K562 (cell line): ENCODE data around the gene SMC3. TPM values are rescaled to one million over a fixed set of nuclear protein-coding genes. Genes with fewer than 3 reads are reported as not detected.

Source experiments
- CREBBP ChIP-seq: IDR thresholded peaks from one replicate; pipeline ENCODE4 v1.6.1; 2012; ENCODE audit warnings: low read depth, mild to moderate bottlenecking, control low read depth, inconsistent platforms, low read length
- GTF2F1 ChIP-seq: IDR thresholded peaks from 2 replicates; pipeline ENCODE4 v1.6.1; 2011; ENCODE audit warnings: low read depth, low read length, improper control_type of control experiment
- HLTF ChIP-seq: fragments of 450-650 bp; IDR thresholded peaks from 2 replicates; pipeline ENCODE4 v1.6.1; 2016
- LCOR ChIP-seq: sonication (generic); formaldehyde crosslinking; IDR thresholded peaks from 2 replicates; pipeline ENCODE4 v1.8.0; 2022; ENCODE audit warnings: mild to moderate bottlenecking, missing genetic modification reagents
- MNT ChIP-seq, 2 experiments: fragments of 450-650 bp; conservative IDR thresholded peaks; 2 replicates each; pipeline ENCODE4 v1.6.1; 2017; ENCODE audit warnings: mild to moderate bottlenecking in 2 of 2, moderate library complexity in 2 of 2
- MTA2 ChIP-seq: fragments of 450-650 bp; IDR thresholded peaks from 2 replicates; pipeline ENCODE4 v1.6.1; 2016; ENCODE audit warnings: low read depth
- NCOR1 ChIP-seq: fragments of 450-650 bp; IDR thresholded peaks from 2 replicates; pipeline ENCODE4 v1.6.1; 2016; ENCODE audit warnings: mild to moderate bottlenecking, moderate library complexity
- NR2C2 ChIP-seq, 2 experiments: fragments of 200-800 bp in 1 of 2; sonication (Bioruptor generic) in 1 of 2; sonication (generic) in 1 of 2; formaldehyde crosslinking in 1 of 2; IDR thresholded peaks; 2 replicates each; pipeline versions ENCODE4 v1.6.1 to v1.8.0; 2016 to 2022; ENCODE audit warnings: mild to moderate bottlenecking in 1 of 2, missing compliant biosample characterization in 1 of 2, missing genetic modification characterization in 1 of 2, missing genetic modification reagents in 1 of 2
- NR4A1 ChIP-seq, 2 experiments: fragments of 250-450 bp in 1 of 2; fragments of 450-650 bp in 1 of 2; sonication (Bioruptor Pico) in 1 of 2; IDR thresholded peaks; 2 replicates each; pipeline versions ENCODE4 v1.4.0 to v1.6.1; 2016 to 2020; ENCODE audit warnings: mild to moderate bottlenecking in 2 of 2, missing compliant biosample characterization in 1 of 2, missing genetic modification characterization in 1 of 2, moderate library complexity in 1 of 2
- RBFOX2 ChIP-seq: fragments of 200-400 bp; formaldehyde crosslinking; IDR thresholded peaks from 2 replicates; pipeline ENCODE4 v1.6.1; 2017; ENCODE audit warnings: low read depth, mild to moderate bottlenecking, low read length, moderate library complexity
- RBM39 ChIP-seq: fragments of 200-400 bp; formaldehyde crosslinking; optimal IDR thresholded peaks from 2 replicates; pipeline ENCODE3; 2018; ENCODE audit warnings: low read depth, low read length
- RCOR1 ChIP-seq, 2 experiments: IDR thresholded peaks; 2 replicates each; pipeline ENCODE4 v1.6.1; 2012; ENCODE audit warnings: low read depth in 2 of 2, low read length in 2 of 2, borderline replicate concordance in 1 of 2, improper control_type of control experiment in 1 of 2
- SMARCE1 ChIP-seq: fragments of 450-650 bp; IDR thresholded peaks from 2 replicates; pipeline ENCODE4 v1.7.1; 2016; ENCODE audit warnings: mild to moderate bottlenecking
- STAT5A ChIP-seq: IDR thresholded peaks from 2 replicates; pipeline ENCODE4 v1.6.1; 2012; ENCODE audit warnings: low read length, inconsistent platforms, borderline replicate concordance
- TCFL5 ChIP-seq: fragments of 250-450 bp; sonication (Bioruptor Pico); conservative IDR thresholded peaks from 2 replicates; pipeline ENCODE4 v1.6.1; 2021; ENCODE audit warnings: mild to moderate bottlenecking, moderate library complexity, matching md5 sums
- TEAD1 ChIP-seq, 2 experiments: fragments of 450-650 bp in 1 of 2; sonication (generic) in 1 of 2; formaldehyde crosslinking; IDR thresholded peaks; 2 replicates each; pipeline versions ENCODE4 v1.4.0 to v1.8.0; 2020 to 2022; ENCODE audit warnings: mild to moderate bottlenecking in 2 of 2, missing genetic modification reagents in 1 of 2
- TEAD2 ChIP-seq: fragments of 450-650 bp; IDR thresholded peaks from 2 replicates; pipeline ENCODE4 v1.6.1; 2016; ENCODE audit warnings: missing genetic modification characterization, control low read depth, missing compliant biosample characterization
- ZBTB43 ChIP-seq: sonication (generic); formaldehyde crosslinking; IDR thresholded peaks from 2 replicates; pipeline ENCODE4 v1.8.0; 2023; ENCODE audit warnings: mild to moderate bottlenecking, missing genetic modification reagents
- ZBTB8A ChIP-seq: fragments of 450-650 bp; IDR thresholded peaks from 2 replicates; pipeline ENCODE4 v1.6.1; 2018; ENCODE audit warnings: mild to moderate bottlenecking, moderate library complexity; ENCODE audit not compliant: partially characterized antibody
- ZNF212 ChIP-seq: fragments of 450-650 bp; formaldehyde crosslinking; IDR thresholded peaks from 2 replicates; pipeline ENCODE4 v1.4.0; 2020; ENCODE audit warnings: mild to moderate bottlenecking
- ZNF551 ChIP-seq: fragments of 250-450 bp; sonication (Bioruptor Pico); IDR thresholded peaks from 2 replicates; pipeline ENCODE4 v1.5.0; 2021; ENCODE audit warnings: mild to moderate bottlenecking, moderate library complexity
- ZNF584 ChIP-seq: fragments of 200-800 bp; sonication (Bioruptor generic); IDR thresholded peaks from 2 replicates; pipeline ENCODE4 v1.6.1; 2016; ENCODE audit warnings: low read depth, mild to moderate bottlenecking, missing genetic modification characterization, missing compliant biosample characterization
- ZNF717 ChIP-seq: fragments of 250-450 bp; sonication (Bioruptor Pico); IDR thresholded peaks from 2 replicates; pipeline ENCODE4 v1.5.0; 2021
- polyA plus RNA-seq, 8 experiments: library from polyadenylated mRNA; depleted of rRNA in 4 of 8; stranded (reverse) in 5 of 8; unstranded in 3 of 8; fragments of >200 nt; fragmentation: Nextera tagmentation in 2 of 8; fragmentation: Illumina TruSeq in 1 of 8; extraction: Ambion mirVana in 2 of 8; extraction: Trizol in 1 of 8; gene quantifications; 2 replicates each; pipeline versions ENCODE4 v1.2.1 to v1.2.3, GENCODE V29; 2011 to 2014; ENCODE audit warnings: inconsistent platforms in 1 of 8, missing spikeins in 1 of 8
- total RNA-seq, 7 experiments: library from RNA; depleted of rRNA in 6 of 7; stranded (reverse); fragments of >200 nt in 6 of 7; fragmentation: Illumina TruSeq in 2 of 7; extraction: Trizol in 2 of 7; gene quantifications; 2 replicates each; pipeline versions ENCODE4 v1.2.1 to v1.2.3, GENCODE V29; 2011 to 2021; ENCODE audit warnings: low replicate concordance in 1 of 7
- TF ChIP-seq, protein P1 (sequence below): sonication (generic); formaldehyde crosslinking; IDR thresholded peaks from 2 replicates; pipeline ENCODE4 v1.8.0; 2022; ENCODE audit warnings: missing genetic modification reagents, mild to moderate bottlenecking, borderline replicate concordance

The SMC3 gene
- total and polyA plus RNA-seq, 9 of the 15 experiments (the other 6 are each of a cell fraction or from before 2014, with no cell fraction given), result 21.3 to 62.6 (median 39.3) TPM

DNA sequence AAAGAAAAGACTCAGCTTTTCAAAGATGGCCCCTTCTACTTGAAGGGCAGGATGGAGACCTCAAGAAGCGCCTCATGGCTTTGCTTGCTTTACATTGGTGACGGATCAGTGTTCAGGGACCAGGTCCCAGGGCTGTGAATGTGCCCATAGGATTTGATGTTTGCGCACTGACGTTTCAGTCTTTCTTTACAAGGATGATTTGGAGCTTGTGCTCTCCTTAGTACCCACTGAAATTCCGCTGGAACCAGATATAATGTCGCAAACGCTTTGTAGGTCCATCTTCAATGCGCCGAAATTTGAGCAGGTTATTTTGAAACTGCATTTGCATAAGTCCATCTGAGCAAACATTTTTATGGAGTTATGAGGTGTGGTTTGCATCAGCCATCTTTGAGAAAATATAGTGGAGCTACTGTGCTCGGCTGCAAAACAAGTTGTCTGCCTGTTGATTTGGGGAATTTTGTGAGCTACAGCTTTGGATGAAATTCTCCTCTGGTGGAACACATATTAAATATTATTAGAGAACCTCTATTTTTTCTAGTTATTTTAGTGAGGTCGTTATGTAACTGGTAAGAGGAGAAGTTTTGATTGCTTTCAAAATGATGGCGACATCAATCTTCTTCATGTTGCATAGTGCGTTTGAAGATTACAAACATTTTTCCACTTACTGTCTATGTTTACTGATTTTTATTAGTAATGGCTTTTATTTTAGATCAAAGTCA lies 79.1 kb downstream of the SMC3 start (continued):
- TF ChIP-seq ZBTB8A (no peak), HLTF (no peak), TCFL5 (CRISPR knock-in tag) (no peak), MTA2 (no peak), ZNF212 (no peak), ZNF717 (CRISPR knock-in tag) (no peak), NR2C2 (CRISPR knock-in tag; IDR thresholded peaks at IDR 0.05) (no peak), NR2C2 (tag; IDR thresholded peaks at IDR 0.05) (no peak), MNT (conservative IDR thresholded peaks at IDR 0.05) (peak in 1 of 2 experiments; percentile 46; a peak in 1 of 4 replicates), ZNF551 (CRISPR knock-in tag) (no peak), TEAD1 (CRISPR knock-in tag; IDR thresholded peaks at IDR 0.05) (0 out of 4 replicates have a peak, but pooled peaks of 1 of the 2 experiments have one; percentile 32), NR4A1 (CRISPR knock-in tag; IDR thresholded peaks at IDR 0.05) (no peak), NR4A1 (tag; IDR thresholded peaks at IDR 0.05) (no peak), TEAD2 (no peak), CREBBP (no peak), ZBTB43 (CRISPR knock-in tag) (no peak), RBFOX2 (peak; percentile 67), ZNF584 (CRISPR knock-in tag) (0 out of 2 replicates have a peak, but pooled peaks have one; percentile 28), RCOR1 (IDR thresholded peaks at IDR 0.05; ENCODE audit: borderline replicate concordance in 1 of 2, low read depth in 2 of 2, low read length in 2 of 2) (0 out of 4 replicates have a peak, but pooled peaks of 1 of the 2 experiments have one; percentile 31), NCOR1 (no peak), LCOR (CRISPR knock-in tag) (0 out of 2 replicates have a peak, but pooled peaks have one; percentile 44), RBM39 (no peak), GTF2F1 (no peak), SMARCE1 (no peak), STAT5A (no peak)
- TF ChIP-seq, protein P1, sequence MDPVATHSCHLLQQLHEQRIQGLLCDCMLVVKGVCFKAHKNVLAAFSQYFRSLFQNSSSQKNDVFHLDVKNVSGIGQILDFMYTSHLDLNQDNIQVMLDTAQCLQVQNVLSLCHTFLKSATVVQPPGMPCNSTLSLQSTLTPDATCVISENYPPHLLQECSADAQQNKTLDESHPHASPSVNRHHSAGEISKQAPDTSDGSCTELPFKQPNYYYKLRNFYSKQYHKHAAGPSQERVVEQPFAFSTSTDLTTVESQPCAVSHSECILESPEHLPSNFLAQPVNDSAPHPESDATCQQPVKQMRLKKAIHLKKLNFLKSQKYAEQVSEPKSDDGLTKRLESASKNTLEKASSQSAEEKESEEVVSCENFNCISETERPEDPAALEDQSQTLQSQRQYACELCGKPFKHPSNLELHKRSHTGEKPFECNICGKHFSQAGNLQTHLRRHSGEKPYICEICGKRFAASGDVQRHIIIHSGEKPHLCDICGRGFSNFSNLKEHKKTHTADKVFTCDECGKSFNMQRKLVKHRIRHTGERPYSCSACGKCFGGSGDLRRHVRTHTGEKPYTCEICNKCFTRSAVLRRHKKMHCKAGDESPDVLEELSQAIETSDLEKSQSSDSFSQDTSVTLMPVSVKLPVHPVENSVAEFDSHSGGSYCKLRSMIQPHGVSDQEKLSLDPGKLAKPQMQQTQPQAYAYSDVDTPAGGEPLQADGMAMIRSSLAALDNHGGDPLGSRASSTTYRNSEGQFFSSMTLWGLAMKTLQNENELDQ (CRISPR knock-in tag), result no peak
